Measurements from ENCODE around the gene CXCR3.

CXCR3 gene

DNA sequence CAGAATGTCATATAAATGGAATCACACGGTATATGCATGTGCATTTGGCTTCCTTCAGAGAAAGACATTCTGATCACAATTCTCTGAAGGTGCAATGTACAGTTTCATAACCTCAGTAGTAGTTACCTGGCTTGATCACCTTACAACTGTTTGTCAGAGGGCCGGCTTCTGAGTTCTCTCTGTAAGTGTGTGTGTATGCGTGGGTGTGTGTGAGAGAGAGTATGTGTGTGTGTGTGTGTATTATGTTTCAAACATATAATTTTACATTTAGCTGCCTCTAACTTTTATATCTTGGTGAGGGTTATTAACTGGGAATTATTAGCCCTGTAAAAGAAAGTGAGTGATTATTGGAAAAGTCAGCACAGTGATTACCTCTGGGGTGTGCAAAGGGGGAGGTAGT is 41.0 kb upstream of the CXCR3 start:
- H3K4me1 ChIP-seq (ENCODE audit: control insufficient read depth, low read length) = no peaks in the 10 kb centered on the region
- H3K9me2 ChIP-seq (replicated peaks; ENCODE audit: control insufficient read depth, low read length) = no peaks in the 10 kb centered on the region
- H3K27ac ChIP-seq (ENCODE audit: low read depth, low read length) = no peak overlapping the region
- H3K4me2 ChIP-seq (ENCODE audit: low read length) = no peak overlapping the region
- no peak overlapping the region for H3K4me3 ChIP-seq (ENCODE audit: low read length)
- no peaks in the 10 kb centered on the region for H3K36me3 ChIP-seq (ENCODE audit: control insufficient read depth, low read length)
- H3K27me3 ChIP-seq (ENCODE audit: control insufficient read depth, low read length) = no peaks in the 10 kb centered on the region
- H3F3A ChIP-seq (ENCODE audit: control insufficient read depth, insufficient read depth) = no peaks in the 10 kb centered on the region
- no peak for TF ChIP-seq EZH2phosphoT487 (IDR thresholded peaks at IDR 0.05; ENCODE audit: borderline replicate concordance, low read length)
- TF ChIP-seq, protein P1, sequence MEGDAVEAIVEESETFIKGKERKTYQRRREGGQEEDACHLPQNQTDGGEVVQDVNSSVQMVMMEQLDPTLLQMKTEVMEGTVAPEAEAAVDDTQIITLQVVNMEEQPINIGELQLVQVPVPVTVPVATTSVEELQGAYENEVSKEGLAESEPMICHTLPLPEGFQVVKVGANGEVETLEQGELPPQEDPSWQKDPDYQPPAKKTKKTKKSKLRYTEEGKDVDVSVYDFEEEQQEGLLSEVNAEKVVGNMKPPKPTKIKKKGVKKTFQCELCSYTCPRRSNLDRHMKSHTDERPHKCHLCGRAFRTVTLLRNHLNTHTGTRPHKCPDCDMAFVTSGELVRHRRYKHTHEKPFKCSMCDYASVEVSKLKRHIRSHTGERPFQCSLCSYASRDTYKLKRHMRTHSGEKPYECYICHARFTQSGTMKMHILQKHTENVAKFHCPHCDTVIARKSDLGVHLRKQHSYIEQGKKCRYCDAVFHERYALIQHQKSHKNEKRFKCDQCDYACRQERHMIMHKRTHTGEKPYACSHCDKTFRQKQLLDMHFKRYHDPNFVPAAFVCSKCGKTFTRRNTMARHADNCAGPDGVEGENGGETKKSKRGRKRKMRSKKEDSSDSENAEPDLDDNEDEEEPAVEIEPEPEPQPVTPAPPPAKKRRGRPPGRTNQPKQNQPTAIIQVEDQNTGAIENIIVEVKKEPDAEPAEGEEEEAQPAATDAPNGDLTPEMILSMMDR (IDR thresholded peaks at IDR 0.05; ENCODE audit: low read depth, low read length, poor library complexity, severe bottlenecking) = no peak
- H4K20me1 ChIP-seq (ENCODE audit: control insufficient read depth, insufficient read depth, low read depth, low read length) = no peaks in the 10 kb centered on the region
- H3K9me3 ChIP-seq (ENCODE audit: control insufficient read depth, insufficient read depth, low read length) = no peaks in the 10 kb centered on the region
- no peaks in the 10 kb centered on the region for H3K79me2 ChIP-seq (ENCODE audit: control insufficient read depth, low read length)

DNA sequence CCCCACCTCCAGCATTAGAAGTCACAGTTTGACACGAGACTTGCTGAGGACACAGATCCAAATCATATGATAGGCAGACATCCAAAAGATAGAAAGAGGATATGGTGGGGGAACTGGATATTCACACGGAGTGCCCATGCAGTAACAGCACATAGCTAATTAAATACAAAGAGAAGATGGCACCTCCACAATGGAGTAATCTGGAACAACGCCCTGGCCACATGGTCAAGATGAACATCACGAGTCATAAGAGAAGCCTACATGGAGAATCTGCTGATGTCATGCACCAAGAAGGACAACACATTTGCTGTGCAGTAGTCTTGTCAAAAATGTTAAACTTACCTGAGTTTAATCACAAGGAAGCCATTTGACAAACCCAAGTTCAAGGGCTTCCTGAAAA is 39.0 kb upstream of the CXCR3 start:
- Histone ChIP-seq H3K36me3 (ENCODE audit: control insufficient read depth, low read length) (no peaks in the 10 kb centered on the region), H3K27ac (ENCODE audit: low read depth, low read length) (no peak overlapping the region), H4K20me1 (ENCODE audit: control insufficient read depth, insufficient read depth, low read depth, low read length) (no peaks in the 10 kb centered on the region), H3K9me2 (replicated peaks; ENCODE audit: control insufficient read depth, low read length) (no peaks in the 10 kb centered on the region), H3K4me3 (ENCODE audit: low read length) (no peak overlapping the region), H3K79me2 (ENCODE audit: control insufficient read depth, low read length) (no peaks in the 10 kb centered on the region), H3K4me2 (ENCODE audit: low read length) (no peak overlapping the region), H3F3A (ENCODE audit: control insufficient read depth, insufficient read depth) (no peaks in the 10 kb centered on the region), H3K27me3 (ENCODE audit: control insufficient read depth, low read length) (no peaks in the 10 kb centered on the region), H3K9me3 (ENCODE audit: control insufficient read depth, insufficient read depth, low read length) (no peaks in the 10 kb centered on the region), H3K4me1 (ENCODE audit: control insufficient read depth, low read length) (no peaks in the 10 kb centered on the region)
- TF ChIP-seq, protein P1 (IDR thresholded peaks at IDR 0.05; ENCODE audit: low read depth, low read length, poor library complexity, severe bottlenecking) = no peak
- TF ChIP-seq EZH2phosphoT487 (IDR thresholded peaks at IDR 0.05; ENCODE audit: borderline replicate concordance, low read length) = no peak

DNA sequence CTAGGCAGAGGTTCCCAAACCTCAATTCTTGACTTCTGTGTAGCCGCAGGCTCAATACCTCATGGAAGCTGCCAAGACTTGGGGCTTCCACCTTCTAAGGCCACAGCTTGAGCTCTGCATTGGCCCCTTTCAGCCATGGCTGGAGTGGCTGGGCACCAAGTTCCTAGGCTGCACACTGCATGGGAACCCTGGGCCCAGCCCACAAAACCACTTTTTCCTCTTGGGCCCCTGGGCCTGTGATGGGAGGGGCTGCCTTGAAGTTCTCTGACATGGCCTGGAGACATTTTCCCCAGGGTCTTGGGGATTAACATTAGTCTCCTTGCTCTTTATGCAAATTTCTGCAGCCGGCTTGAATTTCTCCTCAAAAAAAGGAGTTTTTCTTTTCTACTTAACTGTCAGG is 35.0 kb upstream of the CXCR3 start:
- no peaks in the 10 kb centered on the region for H3K79me2 ChIP-seq (ENCODE audit: control insufficient read depth, low read length)
- no peaks in the 10 kb centered on the region for H4K20me1 ChIP-seq (ENCODE audit: control insufficient read depth, insufficient read depth, low read depth, low read length)
- H3K27me3 ChIP-seq (ENCODE audit: control insufficient read depth, low read length) = no peaks in the 10 kb centered on the region
- H3K36me3 ChIP-seq (ENCODE audit: control insufficient read depth, low read length) = no peaks in the 10 kb centered on the region
- H3K27ac ChIP-seq (ENCODE audit: low read depth, low read length) = no peak overlapping the region
- H3K4me1 ChIP-seq (ENCODE audit: control insufficient read depth, low read length) = no peaks in the 10 kb centered on the region
- no peak overlapping the region for H3K4me3 ChIP-seq (ENCODE audit: low read length)
- TF ChIP-seq, protein P1 (IDR thresholded peaks at IDR 0.05; ENCODE audit: low read depth, low read length, poor library complexity, severe bottlenecking) = no peak
- no peak for TF ChIP-seq EZH2phosphoT487 (IDR thresholded peaks at IDR 0.05; ENCODE audit: borderline replicate concordance, low read length)
- no peak overlapping the region for H3K4me2 ChIP-seq (ENCODE audit: low read length)
- H3F3A ChIP-seq (ENCODE audit: control insufficient read depth, insufficient read depth) = no peaks in the 10 kb centered on the region
- H3K9me3 ChIP-seq (ENCODE audit: control insufficient read depth, insufficient read depth, low read length) = no peaks in the 10 kb centered on the region
- no peaks in the 10 kb centered on the region for H3K9me2 ChIP-seq (replicated peaks; ENCODE audit: control insufficient read depth, low read length)

DNA sequence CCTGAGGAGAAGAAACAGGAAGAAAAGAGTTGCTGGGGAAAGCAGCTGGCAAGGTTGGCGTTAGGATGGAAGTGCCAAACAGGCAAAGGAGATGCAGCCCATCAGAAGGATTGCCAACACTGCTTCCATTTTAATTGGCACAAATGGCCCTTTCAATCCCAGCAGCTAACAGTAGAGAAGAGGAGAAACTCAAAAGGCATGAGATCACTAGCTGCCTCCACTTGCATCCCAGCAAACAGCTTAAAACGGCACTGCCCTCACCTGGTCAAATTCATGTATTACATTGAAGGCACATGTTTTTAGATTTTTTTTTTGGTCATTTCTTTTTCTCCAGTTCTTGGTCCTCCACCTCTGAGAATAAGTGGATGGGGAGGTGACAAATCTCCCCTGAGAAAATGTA is 34.1 kb upstream of the CXCR3 start:
- no peaks in the 10 kb centered on the region for H3K9me2 ChIP-seq (replicated peaks; ENCODE audit: control insufficient read depth, low read length)
- no peak overlapping the region for H3K4me3 ChIP-seq (ENCODE audit: low read length)
- no peaks in the 10 kb centered on the region for H4K20me1 ChIP-seq (ENCODE audit: control insufficient read depth, insufficient read depth, low read depth, low read length)
- H3K27me3 ChIP-seq (ENCODE audit: control insufficient read depth, low read length) = no peaks in the 10 kb centered on the region
- no peaks in the 10 kb centered on the region for H3K36me3 ChIP-seq (ENCODE audit: control insufficient read depth, low read length)
- TF ChIP-seq, protein P1 (IDR thresholded peaks at IDR 0.05; ENCODE audit: low read depth, low read length, poor library complexity, severe bottlenecking) = peak; percentile 59
- TF ChIP-seq EZH2phosphoT487 (IDR thresholded peaks at IDR 0.05; ENCODE audit: borderline replicate concordance, low read length) = no peak
- H3F3A ChIP-seq (ENCODE audit: control insufficient read depth, insufficient read depth) = no peaks in the 10 kb centered on the region
- H3K27ac ChIP-seq (ENCODE audit: low read depth, low read length) = no peak overlapping the region
- H3K4me2 ChIP-seq (ENCODE audit: low read length) = no peak overlapping the region
- no peaks in the 10 kb centered on the region for H3K79me2 ChIP-seq (ENCODE audit: control insufficient read depth, low read length)
- no peaks in the 10 kb centered on the region for H3K9me3 ChIP-seq (ENCODE audit: control insufficient read depth, insufficient read depth, low read length)
- no peaks in the 10 kb centered on the region for H3K4me1 ChIP-seq (ENCODE audit: control insufficient read depth, low read length)
